ENCODE measurements around the gene SFXN1.

The SFXN1 gene

GRCh38 chr5:175544108-175544511 lies 65.8 kb downstream of the SFXN1 start:
- DNase-seq, result no peak

GRCh38 chr5:175544586-175544985 lies 66.2 kb downstream of the SFXN1 start:
- DNase-seq, result no peak

GRCh38 chr5:175547842-175548241 lies 69.5 kb downstream of the SFXN1 start:
- no peak for DNase-seq

- DNase-seq, result no peak
These were observed 70.4 kb downstream of the SFXN1 start for GRCh38 chr5:175548626-175549311.

GRCh38 chr5:175550055-175550805 lies 71.9 kb downstream of the SFXN1 start:
- DNase-seq, result no peak

- DNase-seq, result no peak
These were observed 72.9 kb downstream of the SFXN1 start for GRCh38 chr5:175551266-175551665.

GRCh38 chr5:175554296-175554695 lies 75.9 kb downstream of the SFXN1 start:
- no peak for DNase-seq

- DNase-seq, result no peak
These were observed 76.9 kb downstream of the SFXN1 start for GRCh38 chr5:175555168-175555785.

- no peak for DNase-seq
These were observed 78.4 kb downstream of the SFXN1 start for GRCh38 chr5:175556794-175557193.

- no peak for DNase-seq
These were observed 79.4 kb downstream of the SFXN1 start for GRCh38 chr5:175557778-175558177.

- DNase-seq, result no peak
These were observed 80.6 kb downstream of the SFXN1 start for GRCh38 chr5:175558801-175559480.

- DNase-seq, result no peak
These were observed 81.7 kb downstream of the SFXN1 start for GRCh38 chr5:175560011-175560410.

GRCh38 chr5:175561085-175561484 lies 82.7 kb downstream of the SFXN1 start:
- DNase-seq, result no peak

- DNase-seq, result no peak
These were observed 86.4 kb downstream of the SFXN1 start for GRCh38 chr5:175564716-175565115.

GRCh38 chr5:175566697-175567096 lies 88.3 kb downstream of the SFXN1 start:
- no peak for DNase-seq

- peak; percentile 5 for DNase-seq
These were observed 89.6 kb downstream of the SFXN1 start for GRCh38 chr5:175567954-175568353.

GRCh38 chr5:175569701-175570100 lies 91.3 kb downstream of the SFXN1 start:
- no peak for DNase-seq

GRCh38 chr5:175572886-175573285 lies 94.5 kb downstream of the SFXN1 start:
- DNase-seq, result no peak

GRCh38 chr5:175573493-175574269 lies 95.3 kb downstream of the SFXN1 start:
- no peak for DNase-seq

- DNase-seq, result no peak
These were observed 96.9 kb downstream of the SFXN1 start for GRCh38 chr5:175575301-175575700.

- DNase-seq, result no peak
These were observed 97.7 kb downstream of the SFXN1 start for GRCh38 chr5:175576096-175576495.

- no peak for DNase-seq
These were observed 98.2 kb downstream of the SFXN1 start for GRCh38 chr5:175576591-175576990.

Data from CD4-positive, alpha-beta T cell treated with Interleukin-21 for 1 hour (primary cell).